GM13976 (cell line): ENCODE results near the gene HNRNPH3.

Source experiments
- DNase-seq: peaks from one replicate; pipeline ENCODE4 v3.0.0; 2012; ENCODE audit warnings: low spot score
- CTCF ChIP-seq: IDR thresholded peaks from 2 replicates; pipeline ENCODE4 v1.5.1; 2012; ENCODE audit warnings: borderline replicate concordance, mild to moderate bottlenecking; ENCODE audit not compliant: insufficient read depth; ENCODE audit errors: extremely low read depth, missing control alignments, control extremely low read depth
- in situ Hi-C: fragments of 300-500 bp; cut with MboI; formaldehyde crosslinking; loops from one replicate; pipeline ENCODE4 v1.12.0; 2022; ENCODE audit warnings: low sequenced_read_pairs, mixed read lengths, inconsistent platforms; ENCODE audit not compliant: unreplicated experiment

The HNRNPH3 gene

GRCh38 chr10:68330852-68331454 lies 911 bp upstream of the HNRNPH3 start:
- DNase-seq = no peak
- no peak for TF ChIP-seq CTCF
- in situ Hi-C loops = no loop called here

GRCh38 chr10:68332259-68333057 lies 594 bp downstream of the HNRNPH3 start, which contains the start of gene PBLD:
PBLD (minus strand) TSS chr10:68332928; CDS start chr10:68306844, 26,084 bp downstream.
- DNase-seq = peak; percentile 50
- in situ Hi-C loops = no loop called here

GRCh38 chr10:68333058-68333395 lies 1.2 kb downstream of the HNRNPH3 start:
- TF ChIP-seq CTCF = no peak

More at GRCh38 chr10:68332259-68333057, 594 bp downstream of the HNRNPH3 start, which contains the start of gene PBLD:
- TF ChIP-seq CTCF = peak; percentile 36

GRCh38 chr10:68333440-68334431 lies 1.9 kb downstream of the HNRNPH3 start:
- in situ Hi-C loops = no loop called here
- no peak for DNase-seq
- no peak for TF ChIP-seq CTCF

More at GRCh38 chr10:68333058-68333395, 1.2 kb downstream of the HNRNPH3 start:
- in situ Hi-C loops = no loop called here
- DNase-seq = no peak

- no peak for DNase-seq
- TF ChIP-seq CTCF = no peak
- in situ Hi-C loops = no loop called here
Observed at GRCh38 chr10:68334672-68335467, 3.0 kb downstream of the HNRNPH3 start.
